HUDEP-2 (cell line): Measurements from ENCODE around the gene PRKCH.
"Not testable (repeated sequence)": the region's sequence is repeated elsewhere in the genome, so short reads cannot be mapped to it uniquely, and the experiment has no call there.

Source experiments
- DNase-seq, 76 experiments: peaks; one replicate each; lab custom pipeline; 2025; ENCODE audit not compliant: unreplicated experiment in 76 of 76; lab: John Stamatoyannopoulos, UW

PRKCH gene

GRCh38 chr14:61387076-61387475 is 65.7 kb downstream of the PRKCH start:
- DNase-seq = no peak

DNA sequence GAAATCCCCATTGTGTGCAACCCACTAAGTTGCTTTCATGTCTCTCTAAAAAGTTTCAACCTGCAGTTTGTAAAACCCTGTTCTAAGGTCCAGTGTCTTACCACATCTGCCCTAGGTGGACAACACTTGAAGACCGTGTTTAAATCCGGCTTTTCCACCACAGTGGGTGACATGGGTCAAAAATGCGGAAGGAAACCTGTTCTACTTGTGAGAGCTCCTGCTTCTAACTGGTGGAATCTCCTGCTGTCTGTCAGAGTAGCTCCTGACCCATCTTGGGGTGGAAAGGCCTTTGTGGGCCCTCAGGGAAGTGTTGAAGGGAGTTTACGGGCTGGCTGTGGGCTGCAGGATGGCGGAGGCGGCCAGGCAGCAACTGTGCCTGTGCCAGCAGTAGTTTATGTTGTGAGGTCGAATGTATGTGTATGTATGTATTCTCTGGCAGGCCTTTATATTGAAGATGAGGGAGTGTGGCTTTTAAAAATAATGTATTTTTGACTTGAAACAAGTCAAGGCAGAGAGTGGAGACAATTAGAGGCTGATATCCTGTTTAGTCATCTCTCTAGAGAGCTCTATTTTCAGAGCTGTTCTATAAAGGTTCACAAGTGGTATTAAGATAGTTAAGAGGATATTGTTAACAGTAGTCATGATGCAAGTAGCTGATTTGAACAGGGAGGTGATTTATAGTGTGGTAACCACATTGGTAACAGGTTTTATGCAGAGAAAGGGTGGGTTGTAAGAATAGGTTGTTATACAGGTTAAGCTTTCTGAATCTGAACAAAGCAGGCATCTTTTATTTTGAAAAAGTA is 67.0 kb downstream of the PRKCH start:
- DNase-seq = no peak

DNA sequence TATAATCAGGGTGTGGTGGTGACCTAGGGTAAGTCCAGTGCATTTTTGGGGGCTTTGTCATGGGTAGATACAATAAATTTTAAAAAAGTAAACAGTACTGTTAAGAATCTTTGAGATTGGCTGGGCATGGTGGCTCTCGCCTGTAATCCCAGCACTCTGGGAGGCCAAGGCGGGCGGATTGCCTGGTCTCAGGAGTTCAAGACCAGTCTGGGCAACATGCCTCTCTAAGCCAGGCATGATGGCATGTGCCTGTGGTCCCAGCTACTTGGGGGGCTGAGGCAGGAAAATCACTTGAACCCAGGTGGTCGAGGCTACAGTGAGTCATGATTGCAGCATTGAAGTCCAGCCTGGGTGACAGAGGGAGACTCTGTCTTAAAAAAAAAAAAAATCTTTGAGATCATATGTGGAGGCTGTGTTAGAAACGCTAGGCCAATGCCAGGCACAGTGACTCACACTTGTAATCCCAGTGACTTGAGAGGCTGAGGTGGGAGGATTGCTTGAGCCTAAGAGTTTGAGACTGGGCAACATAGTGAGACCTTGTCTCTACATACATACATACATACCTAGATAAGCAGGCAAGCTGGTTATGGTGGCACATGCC is 67.7 kb downstream of the PRKCH start:
- no peak for DNase-seq

GRCh38 chr14:61391119-61391518 is 69.7 kb downstream of the PRKCH start:
- DNase-seq = no peak

GRCh38 chr14:61392297-61392696 is 70.9 kb downstream of the PRKCH start:
- DNase-seq = no peak

DNA sequence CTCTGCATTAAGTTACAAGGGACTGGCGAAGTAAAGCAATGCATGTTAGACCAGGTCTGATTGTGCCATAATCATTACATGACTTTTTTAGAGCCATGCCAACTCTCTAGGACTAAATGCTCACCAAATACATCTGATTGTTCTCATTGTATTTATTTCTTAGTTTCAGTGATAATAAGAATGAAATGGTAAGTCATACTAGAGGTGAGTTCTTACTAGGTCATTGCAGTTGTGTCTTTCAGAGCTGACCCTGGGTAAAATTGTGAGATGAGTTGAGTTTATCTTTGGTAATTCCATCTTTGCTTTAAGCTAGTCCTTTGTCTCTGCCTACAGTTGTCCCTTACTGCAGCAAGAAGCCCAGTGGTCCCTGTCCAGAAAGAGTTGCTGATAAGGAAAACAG is 73.2 kb downstream of the PRKCH start:
- no peak for DNase-seq

DNA sequence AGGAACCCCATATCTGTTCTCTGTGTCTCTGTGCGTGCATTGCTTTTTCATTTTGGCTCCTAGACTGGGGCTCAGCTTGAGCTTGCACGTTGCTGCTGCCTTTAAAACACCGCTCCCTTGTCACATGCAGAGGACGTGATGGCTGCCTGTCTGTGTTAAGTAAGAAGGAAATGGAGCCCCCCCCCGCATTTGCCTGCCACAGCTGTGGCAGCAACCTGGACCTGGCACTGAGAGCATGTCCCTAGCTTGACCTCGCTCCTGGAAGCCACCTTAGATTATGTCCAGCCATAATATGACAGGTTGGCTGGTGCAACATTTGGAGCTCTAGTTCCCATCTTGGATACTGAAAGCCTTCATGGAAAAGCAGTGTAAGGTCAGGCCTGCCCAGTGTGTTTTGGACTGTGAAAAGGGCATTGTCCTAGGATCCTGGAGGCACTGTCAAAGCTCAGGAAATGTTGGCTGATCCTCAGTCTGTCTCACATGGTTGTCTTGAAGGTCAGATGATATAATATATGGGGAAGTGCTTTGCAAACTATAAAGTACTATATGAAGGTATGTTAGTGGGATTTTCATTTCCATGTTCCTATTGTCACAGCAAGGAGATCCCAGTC is 73.8 kb downstream of the PRKCH start:
- DNase-seq = no peak

DNA sequence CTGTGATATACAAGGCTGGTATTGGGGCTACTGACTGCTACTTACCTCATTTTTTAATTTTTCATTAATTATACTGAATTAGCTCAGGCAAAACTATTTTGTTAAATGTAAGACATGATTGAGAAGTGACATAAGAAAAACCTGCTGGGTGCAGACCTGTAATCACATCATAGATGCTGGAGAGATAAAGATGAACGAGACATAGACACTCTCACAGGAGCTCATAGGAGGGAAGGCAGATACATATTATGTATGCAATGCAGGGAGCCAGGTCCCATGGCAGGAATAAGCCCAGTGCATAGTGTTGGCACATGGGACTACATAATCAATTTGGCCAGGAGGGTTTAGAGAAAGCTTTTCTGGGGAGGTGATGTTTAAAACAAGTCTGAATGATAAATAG is 74.9 kb downstream of the PRKCH start:
- DNase-seq = no peak

DNA sequence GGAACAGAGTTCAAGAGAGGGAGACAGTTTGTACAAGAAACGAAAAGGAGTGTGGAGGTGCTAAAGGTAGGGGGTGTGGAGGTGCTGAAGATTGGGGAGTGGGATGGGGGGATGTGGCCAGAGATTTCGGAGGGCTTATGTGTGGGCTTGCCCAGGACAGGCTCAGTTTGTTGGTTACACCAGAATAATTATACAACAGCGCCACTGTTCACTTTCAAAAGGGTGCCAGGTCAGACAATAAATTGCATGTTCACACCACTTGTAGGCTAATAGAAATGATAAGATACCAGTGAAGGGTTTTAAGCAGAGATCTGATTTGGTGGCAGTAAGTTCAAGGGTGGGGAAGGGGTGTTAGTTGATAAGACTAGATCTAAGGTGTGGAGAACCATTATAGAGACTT is 75.3 kb downstream of the PRKCH start:
- no peak for DNase-seq

GRCh38 chr14:61397615-61398014 is 76.2 kb downstream of the PRKCH start:
- DNase-seq = no peak

DNA sequence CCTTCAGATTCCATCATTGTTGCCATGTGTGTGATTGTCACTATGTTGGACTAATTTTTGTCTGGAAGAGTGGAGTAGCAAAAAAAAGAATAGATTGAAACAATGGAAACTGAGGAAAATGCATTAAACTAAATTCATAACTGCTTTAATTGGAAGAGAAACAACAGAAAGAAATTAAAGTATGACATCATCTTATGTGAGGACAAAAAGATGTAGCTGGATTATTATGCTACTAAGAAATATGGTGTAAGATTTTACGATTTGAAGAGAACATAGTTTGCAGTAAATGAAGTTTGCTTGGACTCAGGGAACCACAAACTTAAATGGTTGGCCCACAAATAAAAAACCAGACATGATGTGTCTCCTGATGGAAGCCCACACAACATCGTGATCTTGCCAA is 76.8 kb downstream of the PRKCH start:
- no peak for DNase-seq

DNA sequence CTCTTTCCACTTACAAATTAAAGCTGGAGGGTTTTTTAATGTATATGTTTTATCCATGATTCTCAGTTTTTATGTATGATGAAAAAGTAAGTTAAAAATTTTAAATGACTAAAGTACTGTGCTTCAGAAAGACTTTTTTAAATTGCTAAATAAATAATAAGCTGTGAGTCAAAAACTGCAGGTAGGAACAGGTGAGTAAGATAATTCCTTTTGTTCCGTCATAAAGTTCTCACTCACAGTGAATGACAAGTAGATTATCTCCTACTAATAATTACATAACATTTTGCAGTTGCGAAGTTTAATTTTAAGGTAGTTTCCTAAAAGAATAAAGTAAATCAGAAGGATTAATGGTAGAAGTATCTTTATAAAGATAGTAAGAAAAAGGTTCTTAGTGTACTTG is 78.0 kb downstream of the PRKCH start:
- no peak for DNase-seq

DNA sequence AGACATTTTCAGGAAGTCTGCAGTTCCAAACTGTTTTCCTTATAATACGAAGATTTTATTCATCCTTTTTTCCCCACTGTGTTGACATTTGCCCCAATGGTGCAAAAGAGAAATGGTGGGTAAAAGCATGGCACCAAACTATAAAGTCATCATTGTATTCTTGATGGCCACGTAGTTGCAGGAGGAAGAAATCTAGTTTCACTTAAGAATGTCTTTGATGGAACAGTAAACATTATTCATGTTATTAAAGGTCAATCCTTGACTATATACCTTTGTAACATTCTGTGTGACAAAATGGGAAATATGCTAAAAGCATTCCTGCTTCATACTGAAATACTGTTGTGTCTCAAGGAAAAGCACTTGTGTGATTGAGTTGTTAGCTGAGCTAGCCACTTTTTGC is 80.1 kb downstream of the PRKCH start:
- DNase-seq = no peak

- no peak for DNase-seq
Observed at GRCh38 chr14:61403411-61403810, 82.0 kb downstream of the PRKCH start.

DNA sequence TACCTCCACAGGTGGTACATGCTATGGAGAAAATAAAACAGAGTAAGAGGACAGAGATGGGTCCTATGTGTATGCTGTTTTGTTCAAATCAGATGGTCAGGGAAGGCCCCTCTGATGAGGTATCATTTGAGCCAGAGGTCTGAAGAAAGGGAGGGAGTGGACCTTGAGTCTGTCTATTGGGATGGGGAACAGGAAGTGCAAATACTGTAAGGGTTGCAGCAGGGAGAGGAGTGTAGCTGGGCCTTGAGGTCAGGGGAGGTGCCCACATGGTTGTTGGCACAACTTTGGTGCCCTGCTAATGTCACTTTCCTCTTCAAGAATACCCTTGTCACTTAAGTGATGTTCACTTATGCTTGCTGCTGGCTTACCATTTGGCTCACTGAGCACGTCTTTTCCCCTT is 83.3 kb downstream of the PRKCH start:
- no peak for DNase-seq

DNA sequence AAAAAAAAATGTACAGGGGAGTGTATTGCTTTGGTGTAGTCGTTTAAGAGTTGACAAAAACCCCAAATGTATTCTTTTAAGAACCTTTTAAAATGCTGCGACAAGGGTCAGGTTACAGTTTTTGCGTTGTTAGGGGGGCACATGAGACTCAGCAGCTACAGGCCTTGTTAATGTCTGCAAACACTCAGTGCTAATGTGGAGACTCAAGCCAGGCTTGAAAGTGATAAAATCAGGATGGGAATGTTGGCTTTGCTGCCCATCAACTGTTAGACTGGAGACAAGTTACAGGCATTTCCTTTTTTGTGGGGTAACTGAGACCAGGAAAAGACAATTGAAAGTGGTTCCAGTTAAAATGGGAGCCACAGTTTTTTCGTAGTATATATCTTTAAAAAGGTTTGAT is 84.8 kb downstream of the PRKCH start:
- no peak for DNase-seq

DNA sequence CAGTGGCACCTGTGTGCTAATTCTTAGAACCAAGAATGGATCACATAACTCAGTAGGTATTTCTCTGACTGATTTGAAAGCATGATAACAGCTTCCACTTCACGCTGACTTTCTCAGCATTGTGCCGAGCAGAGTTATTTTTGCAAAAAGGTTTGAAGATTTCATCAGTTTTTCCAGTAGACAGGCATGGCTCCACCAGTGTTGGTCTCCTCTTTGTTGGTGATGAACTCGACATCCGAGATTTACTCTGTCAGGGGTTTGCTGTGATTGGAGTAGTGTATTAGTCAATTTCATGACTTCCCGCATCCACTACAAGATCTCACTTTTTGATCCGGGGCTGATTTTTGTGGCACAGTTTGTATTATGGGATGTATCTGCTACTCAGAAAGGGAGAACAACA is 85.3 kb downstream of the PRKCH start:
- DNase-seq = no peak

DNA sequence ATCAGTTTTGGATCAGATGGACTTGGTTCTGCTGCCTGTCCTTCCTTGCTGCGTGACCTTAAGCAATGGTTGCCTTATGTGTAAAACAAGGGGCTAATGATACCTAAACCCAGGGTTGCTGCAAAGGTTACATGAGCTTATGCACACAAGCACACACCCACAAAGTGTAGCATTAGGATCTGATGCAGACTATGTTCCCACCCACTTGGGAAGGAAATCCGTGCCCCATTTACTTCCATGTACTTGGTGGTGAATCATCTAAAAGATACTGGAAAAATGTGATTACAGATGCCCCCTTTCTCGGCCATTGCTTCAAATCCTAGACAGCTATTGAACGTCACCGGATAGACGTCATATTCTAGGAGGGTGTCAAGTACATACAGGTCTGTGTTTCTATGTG is 87.1 kb downstream of the PRKCH start:
- DNase-seq = no peak

- no peak for DNase-seq
Observed at GRCh38 chr14:61409782-61410181, 88.4 kb downstream of the PRKCH start.

GRCh38 chr14:61415934-61416333 is 94.6 kb downstream of the PRKCH start:
- DNase-seq = not testable (repeated sequence)

DNA sequence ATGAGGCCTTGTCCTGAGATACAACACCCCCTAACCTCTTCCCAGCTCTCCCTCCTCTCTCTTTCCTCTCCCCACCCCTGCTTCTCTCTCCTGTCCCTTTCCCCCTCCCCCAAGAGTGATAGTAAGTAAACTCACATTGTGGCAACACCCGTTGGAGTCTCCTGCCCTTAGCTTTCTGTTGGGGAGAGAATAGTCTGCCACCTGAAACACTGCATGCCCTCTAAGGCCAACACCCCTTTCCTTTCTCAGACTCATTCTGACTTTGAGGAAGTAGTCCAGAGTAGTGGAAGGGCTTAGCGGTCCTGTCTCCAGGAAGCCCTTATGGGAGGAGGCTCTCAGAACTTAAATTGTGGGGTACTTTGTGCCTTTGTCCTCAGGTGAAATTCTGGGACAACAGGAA is 95.2 kb downstream of the PRKCH start:
- no peak for DNase-seq

GRCh38 chr14:61417141-61417540 is 95.8 kb downstream of the PRKCH start:
- DNase-seq = no peak
